HPDE6-E6E7 (cell line): ENCODE results near the gene BLTP3B.

Experiments
- DNase-seq: peaks from one replicate; pipeline ENCODE4 v3.0.0; 2011; ENCODE audit warnings: missing footprints; ENCODE audit errors: extremely low spot score

BLTP3B gene

DNA sequence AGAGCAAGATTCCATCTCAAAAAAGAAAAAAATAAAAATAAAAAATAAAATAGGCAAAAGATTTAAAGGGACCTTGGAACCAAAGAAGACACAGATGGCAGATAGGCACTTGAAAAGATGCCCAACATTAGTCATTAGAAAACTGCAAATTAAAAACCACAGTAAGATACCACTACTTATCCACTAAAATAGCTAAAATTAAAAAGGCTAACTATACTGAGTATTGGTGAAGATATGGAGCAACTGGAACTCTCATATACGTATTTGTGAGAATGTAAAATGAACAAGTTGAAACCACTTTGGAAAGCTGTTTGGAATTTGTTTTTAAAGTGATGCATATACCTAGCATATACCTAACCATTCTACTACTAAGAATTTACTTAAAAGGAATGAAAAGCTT lies 22.3 kb downstream of the BLTP3B start:
- DNase-seq, result no peak

GRCh38 chr12:100115291-100115690 lies 27.4 kb downstream of the BLTP3B start:
- no peak for DNase-seq

GRCh38 chr12:100114574-100114973 lies 28.1 kb downstream of the BLTP3B start:
- no peak for DNase-seq

DNA sequence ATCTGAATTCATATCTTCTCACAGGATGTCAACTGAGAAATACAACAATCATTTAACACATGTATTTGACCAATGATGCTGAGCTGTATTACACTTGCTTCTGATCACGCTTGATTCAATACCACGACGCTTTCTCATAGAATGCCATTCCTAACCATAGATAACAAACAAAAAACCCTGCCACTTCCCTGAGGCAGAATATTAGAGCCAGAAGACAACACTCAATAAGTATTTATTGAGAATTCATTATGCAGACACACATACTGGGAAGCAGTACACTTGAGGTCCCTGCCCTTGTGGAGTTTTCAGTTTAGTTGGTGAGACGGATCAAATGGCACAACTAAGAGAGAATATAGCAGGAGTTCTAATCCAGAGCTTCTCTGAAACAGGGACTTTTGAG lies 32.4 kb downstream of the BLTP3B start:
- DNase-seq, result no peak

DNA sequence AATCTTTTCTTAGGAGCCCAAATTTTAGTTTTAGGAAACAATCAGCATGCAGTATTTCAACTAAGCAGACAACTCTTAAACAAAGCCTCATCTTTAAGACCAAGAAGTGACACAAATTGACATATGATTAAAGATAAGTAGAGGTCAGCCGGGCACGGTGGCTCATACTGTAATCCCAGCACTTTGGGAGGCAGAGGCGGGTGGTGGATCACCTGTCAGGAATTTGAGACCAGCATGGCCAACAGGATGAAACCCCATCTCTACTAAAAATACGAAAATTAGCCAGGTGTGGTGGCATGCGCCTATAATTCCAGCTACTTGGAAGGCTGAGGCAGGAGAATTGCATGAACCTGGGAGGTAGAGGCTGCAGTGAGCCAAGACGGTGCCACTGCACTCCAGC lies 35.8 kb downstream of the BLTP3B start:
- DNase-seq, result no peak

- no peak for DNase-seq
Observed at GRCh38 chr12:100105661-100106060, 37.0 kb downstream of the BLTP3B start.

- DNase-seq, result no peak
Observed at GRCh38 chr12:100101000-100101399, 41.7 kb downstream of the BLTP3B start.
